Activated T-cell treated with anti-CD3 and anti-CD28 coated beads, Interleukin-2, amount 50 U/mL, for 1 hour (primary cell): ENCODE measurements around the gene MTFP1.
"Not testable (repeated sequence)": the region's sequence is repeated elsewhere in the genome, so short reads cannot be mapped to it uniquely, and the experiment has no call there.

Experiments
- DNase-seq: peaks from one replicate; pipeline ENCODE4 v3.0.0-alpha.2; 2020

The MTFP1 gene

GRCh38 chr22:30426388-30427353 is 1.1 kb downstream of the MTFP1 start:
- peak; percentile 87 for DNase-seq

- DNase-seq: no peak
Measured at GRCh38 chr22:30427871-30428270, 2.3 kb downstream of the MTFP1 start.

GRCh38 chr22:30429887-30430286 is 4.3 kb downstream of the MTFP1 start:
- DNase-seq: no peak

GRCh38 chr22:30430933-30431332 is 5.4 kb downstream of the MTFP1 start:
- DNase-seq: no peak

GRCh38 chr22:30432096-30432495 is 6.5 kb downstream of the MTFP1 start:
- DNase-seq: no peak

GRCh38 chr22:30432520-30432919 is 7.0 kb downstream of the MTFP1 start:
- DNase-seq: no peak

GRCh38 chr22:30433227-30433626 is 7.7 kb downstream of the MTFP1 start:
- DNase-seq: no peak

- DNase-seq: no peak
Measured at GRCh38 chr22:30433773-30434172, 8.2 kb downstream of the MTFP1 start.

- DNase-seq: no peak
Measured at GRCh38 chr22:30434843-30435242, 9.3 kb downstream of the MTFP1 start.

- DNase-seq: peak; percentile 80
Measured at GRCh38 chr22:30435674-30436126, 10.1 kb downstream of the MTFP1 start.

GRCh38 chr22:30436196-30436595 is 10.6 kb downstream of the MTFP1 start:
- no peak for DNase-seq

GRCh38 chr22:30438559-30438958 is 13.0 kb downstream of the MTFP1 start:
- no peak for DNase-seq

GRCh38 chr22:30439226-30439625 is 13.7 kb downstream of the MTFP1 start:
- DNase-seq: no peak

GRCh38 chr22:30439836-30440235 is 14.3 kb downstream of the MTFP1 start:
- no peak for DNase-seq

- DNase-seq: no peak
Measured at GRCh38 chr22:30441088-30441487, 15.5 kb downstream of the MTFP1 start.

- peak; percentile 58 for DNase-seq
Measured at GRCh38 chr22:30444632-30445437, 19.3 kb downstream of the MTFP1 start.

- DNase-seq: no peak
Measured at GRCh38 chr22:30445438-30446145, 20.0 kb downstream of the MTFP1 start.

GRCh38 chr22:30447656-30448055 is 22.1 kb downstream of the MTFP1 start:
- DNase-seq: no peak

- DNase-seq: not testable (repeated sequence)
Measured at GRCh38 chr22:30451488-30451887, 25.9 kb downstream of the MTFP1 start.

GRCh38 chr22:30452861-30453260 is 27.3 kb downstream of the MTFP1 start:
- no peak for DNase-seq

GRCh38 chr22:30453731-30454510 is 28.4 kb downstream of the MTFP1 start:
- DNase-seq: no peak
